ENCODE results near the gene MAML1. TPM values are rescaled to one million over a fixed set of nuclear protein-coding genes. Genes with fewer than 3 reads are reported as not detected.

Gene MAML1
- polyA plus RNA-seq, 1 of the 3 experiments (the other 2 are of a cell fraction): 8.1 TPM

DNA sequence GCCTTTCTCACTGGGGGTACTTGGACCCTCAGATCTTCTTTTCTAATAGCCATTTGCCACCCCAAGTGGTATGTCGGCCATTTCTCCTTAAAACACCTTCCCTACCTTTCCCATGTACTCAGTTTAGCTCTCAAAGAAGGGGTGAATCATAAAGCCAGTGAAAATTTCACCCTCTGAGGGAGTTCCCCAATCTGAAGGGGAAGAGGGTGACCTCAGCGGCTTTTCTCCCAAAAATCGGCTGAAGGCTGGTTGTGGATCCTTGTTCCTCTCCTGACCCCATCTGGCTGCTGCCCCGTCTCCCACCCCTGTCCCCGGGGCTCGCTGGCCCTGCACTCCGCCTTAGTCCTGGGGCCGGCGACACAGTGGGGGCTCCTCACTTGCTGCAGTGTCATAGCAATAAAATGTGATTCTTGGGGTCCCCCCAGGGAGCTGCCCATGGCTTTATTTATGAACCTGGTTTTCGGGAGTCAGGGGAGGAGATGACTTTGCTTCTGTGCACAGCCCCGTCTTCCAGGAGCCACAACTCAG is 43.9 kb downstream of the MAML1 start:
- 89% methylated on average over 11 of the region's 11 CpGs for WGBS (ENCODE audit: low lambda C conversion rate)
- Histone ChIP-seq H3K9ac (no peak overlapping the region), H3F3A (replicated peaks; ENCODE audit: insufficient read depth) (no peaks in the 10 kb centered on the region), H3K4me2 (no peak overlapping the region), H3K36me3 (replicated peaks in 1 of 2; ENCODE audit: control insufficient read depth in 1 of 2, insufficient read depth in 2 of 2, low read length in 1 of 2) (peaks cover 25 to 72% of the 10 kb centered on the region in 2 experiments), H3K9me2 (no peaks in the 10 kb centered on the region), H3K79me2 (ENCODE audit: insufficient read depth) (peaks cover 7% of the 10 kb centered on the region), H3K4me3 (ENCODE audit: low read depth in 2 of 2, low read length in 1 of 2) (no peak overlapping the region), H3K4me1 (ENCODE audit: control insufficient read depth in 1 of 2, insufficient read depth in 2 of 2, low read depth in 1 of 2, low read length in 1 of 2) (no peaks in the 10 kb centered on the region), H3K27me3 (ENCODE audit: insufficient read depth) (no peaks in the 10 kb centered on the region), H4K20me1 (ENCODE audit: insufficient read depth) (no peaks in the 10 kb centered on the region), H2AFZ (ENCODE audit: low read depth) (no peak overlapping the region), H3K27ac (ENCODE audit: low read depth in 2 of 2, low read length in 1 of 2) (no peak overlapping the region), H3K9me3 (no peaks in the 10 kb centered on the region)
- DNase-seq: no peak
- ChIA-PET POLR2A (no interaction called here), CTCF (interaction anchor here (1.7 to 3.4 kb wide), 2 partner anchors 13 to 20 kb away, joined by 4 to 20 read pairs; no protein-coding TSS in a partner anchor)
- TF ChIP-seq, protein P1, sequence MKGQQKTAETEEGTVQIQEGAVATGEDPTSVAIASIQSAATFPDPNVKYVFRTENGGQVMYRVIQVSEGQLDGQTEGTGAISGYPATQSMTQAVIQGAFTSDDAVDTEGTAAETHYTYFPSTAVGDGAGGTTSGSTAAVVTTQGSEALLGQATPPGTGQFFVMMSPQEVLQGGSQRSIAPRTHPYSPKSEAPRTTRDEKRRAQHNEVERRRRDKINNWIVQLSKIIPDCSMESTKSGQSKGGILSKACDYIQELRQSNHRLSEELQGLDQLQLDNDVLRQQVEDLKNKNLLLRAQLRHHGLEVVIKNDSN (IDR thresholded peaks at IDR 0.05; ENCODE audit: borderline replicate concordance, low read depth): no peak
- TF ChIP-seq, protein P2, sequence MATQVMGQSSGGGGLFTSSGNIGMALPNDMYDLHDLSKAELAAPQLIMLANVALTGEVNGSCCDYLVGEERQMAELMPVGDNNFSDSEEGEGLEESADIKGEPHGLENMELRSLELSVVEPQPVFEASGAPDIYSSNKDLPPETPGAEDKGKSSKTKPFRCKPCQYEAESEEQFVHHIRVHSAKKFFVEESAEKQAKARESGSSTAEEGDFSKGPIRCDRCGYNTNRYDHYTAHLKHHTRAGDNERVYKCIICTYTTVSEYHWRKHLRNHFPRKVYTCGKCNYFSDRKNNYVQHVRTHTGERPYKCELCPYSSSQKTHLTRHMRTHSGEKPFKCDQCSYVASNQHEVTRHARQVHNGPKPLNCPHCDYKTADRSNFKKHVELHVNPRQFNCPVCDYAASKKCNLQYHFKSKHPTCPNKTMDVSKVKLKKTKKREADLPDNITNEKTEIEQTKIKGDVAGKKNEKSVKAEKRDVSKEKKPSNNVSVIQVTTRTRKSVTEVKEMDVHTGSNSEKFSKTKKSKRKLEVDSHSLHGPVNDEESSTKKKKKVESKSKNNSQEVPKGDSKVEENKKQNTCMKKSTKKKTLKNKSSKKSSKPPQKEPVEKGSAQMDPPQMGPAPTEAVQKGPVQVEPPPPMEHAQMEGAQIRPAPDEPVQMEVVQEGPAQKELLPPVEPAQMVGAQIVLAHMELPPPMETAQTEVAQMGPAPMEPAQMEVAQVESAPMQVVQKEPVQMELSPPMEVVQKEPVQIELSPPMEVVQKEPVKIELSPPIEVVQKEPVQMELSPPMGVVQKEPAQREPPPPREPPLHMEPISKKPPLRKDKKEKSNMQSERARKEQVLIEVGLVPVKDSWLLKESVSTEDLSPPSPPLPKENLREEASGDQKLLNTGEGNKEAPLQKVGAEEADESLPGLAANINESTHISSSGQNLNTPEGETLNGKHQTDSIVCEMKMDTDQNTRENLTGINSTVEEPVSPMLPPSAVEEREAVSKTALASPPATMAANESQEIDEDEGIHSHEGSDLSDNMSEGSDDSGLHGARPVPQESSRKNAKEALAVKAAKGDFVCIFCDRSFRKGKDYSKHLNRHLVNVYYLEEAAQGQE (IDR thresholded peaks at IDR 0.05; ENCODE audit: low read depth, low read length): no peak

DNA sequence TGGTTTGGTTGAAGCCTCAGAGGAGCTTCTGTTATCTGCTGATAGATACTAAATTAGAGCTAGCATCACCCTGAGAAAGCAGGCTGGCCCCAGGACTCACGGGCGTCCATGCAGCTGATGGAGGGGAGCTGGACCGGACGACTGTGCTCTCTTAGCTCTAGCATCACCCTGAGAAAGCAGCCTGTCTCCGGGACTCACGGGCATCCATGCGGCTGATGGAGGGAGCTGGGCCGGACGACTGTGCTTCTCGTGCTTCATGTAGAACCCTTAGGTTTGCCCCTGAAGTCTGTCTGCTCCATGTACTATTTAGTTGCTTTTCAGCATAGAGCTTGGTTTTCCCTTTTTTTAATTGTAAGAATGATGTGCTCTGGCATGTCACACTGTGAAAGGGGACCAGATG is 44.8 kb downstream of the MAML1 start:
- H3K36me3 ChIP-seq (replicated peaks in 1 of 2; ENCODE audit: control insufficient read depth in 1 of 2, insufficient read depth in 2 of 2, low read length in 1 of 2): peaks cover 16 to 67% of the 10 kb centered on the region in 2 experiments
- no peaks in the 10 kb centered on the region for H3F3A ChIP-seq (replicated peaks; ENCODE audit: insufficient read depth)
- ChIA-PET POLR2A (no interaction called here), CTCF (interaction anchor here (0.7 to 3.4 kb wide), 6 partner anchors 9 to 19 kb away, joined by 3 to 20 read pairs (median 5); no protein-coding TSS in a partner anchor)
- no peak overlapping the region for H3K9ac ChIP-seq
- H3K4me2 ChIP-seq: no peak overlapping the region
- no peaks in the 10 kb centered on the region for H3K9me3 ChIP-seq
- no peak for DNase-seq
- H3K79me2 ChIP-seq (ENCODE audit: insufficient read depth): no peaks in the 10 kb centered on the region; the same call in 1 of the 2 replicates
- H2AFZ ChIP-seq (ENCODE audit: low read depth): no peak overlapping the region
- H3K4me3 ChIP-seq (ENCODE audit: low read depth in 2 of 2, low read length in 1 of 2): no peak overlapping the region
- TF ChIP-seq RCOR1 (IDR thresholded peaks at IDR 0.05; ENCODE audit: low read length): no peak
- TF ChIP-seq EZH2phosphoT487 (IDR thresholded peaks at IDR 0.05; ENCODE audit: borderline replicate concordance, low read depth): no peak
- TF ChIP-seq NFIC (IDR thresholded peaks at IDR 0.05; ENCODE audit: borderline replicate concordance): no peak
- TF ChIP-seq TAF1 (IDR thresholded peaks at IDR 0.05; ENCODE audit: borderline replicate concordance, low read depth, low read length): no peak
- TF ChIP-seq RXRA (IDR thresholded peaks at IDR 0.05; ENCODE audit: borderline replicate concordance, low read depth): no peak
- TF ChIP-seq ELF1 (IDR thresholded peaks at IDR 0.05): no peak
- TF ChIP-seq EP300 (IDR thresholded peaks at IDR 0.05; ENCODE audit: borderline replicate concordance in 1 of 2, low read depth in 1 of 2, low read length in 1 of 2): no peak
- TF ChIP-seq, protein P3, sequence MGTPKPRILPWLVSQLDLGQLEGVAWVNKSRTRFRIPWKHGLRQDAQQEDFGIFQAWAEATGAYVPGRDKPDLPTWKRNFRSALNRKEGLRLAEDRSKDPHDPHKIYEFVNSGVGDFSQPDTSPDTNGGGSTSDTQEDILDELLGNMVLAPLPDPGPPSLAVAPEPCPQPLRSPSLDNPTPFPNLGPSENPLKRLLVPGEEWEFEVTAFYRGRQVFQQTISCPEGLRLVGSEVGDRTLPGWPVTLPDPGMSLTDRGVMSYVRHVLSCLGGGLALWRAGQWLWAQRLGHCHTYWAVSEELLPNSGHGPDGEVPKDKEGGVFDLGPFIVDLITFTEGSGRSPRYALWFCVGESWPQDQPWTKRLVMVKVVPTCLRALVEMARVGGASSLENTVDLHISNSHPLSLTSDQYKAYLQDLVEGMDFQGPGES (IDR thresholded peaks at IDR 0.05; ENCODE audit: low read depth, low read length): no peak
- 94% methylated on average over 10 of the region's 10 CpGs for WGBS (ENCODE audit: low lambda C conversion rate)
- no peaks in the 10 kb centered on the region for H3K4me1 ChIP-seq (ENCODE audit: control insufficient read depth in 1 of 2, insufficient read depth in 2 of 2, low read depth in 1 of 2, low read length in 1 of 2)
- no peaks in the 10 kb centered on the region for H3K9me2 ChIP-seq
- H3K27me3 ChIP-seq (ENCODE audit: insufficient read depth): no peaks in the 10 kb centered on the region
- H3K27ac ChIP-seq (ENCODE audit: low read depth in 2 of 2, low read length in 1 of 2): no peak overlapping the region
- no peaks in the 10 kb centered on the region for H4K20me1 ChIP-seq (ENCODE audit: insufficient read depth)

All from SK-N-SH (cell line).